ENCODE results near the gene TPRKB.

TPRKB gene

DNA sequence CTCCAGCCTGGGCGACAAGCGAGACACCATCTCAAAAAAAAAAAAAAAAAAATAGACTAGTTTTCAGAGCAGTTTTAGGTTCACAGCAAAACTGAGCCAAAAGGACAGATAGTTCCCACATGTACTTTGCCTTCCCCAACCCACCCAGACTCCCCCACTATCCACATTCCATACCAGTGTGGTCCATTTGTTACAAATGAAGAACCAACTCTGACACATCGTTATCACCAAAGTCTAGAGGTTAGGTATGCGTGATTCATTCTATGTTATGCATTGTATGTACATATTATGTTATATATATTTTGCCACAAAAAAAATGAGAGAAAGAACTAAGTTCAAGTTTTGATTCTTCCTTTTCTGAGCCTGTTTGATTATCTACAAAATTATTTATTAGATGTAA is 39.2 kb upstream of the TPRKB start:
- H3K4me3 ChIP-seq (ENCODE audit: low read depth, low read length) = no peak overlapping the region
- in situ Hi-C loops (cut with HindIII; ENCODE audit: low sequenced_read_pairs) = loop anchor here (10.0 kb wide), 1 partner anchor 68 kb away; no protein-coding TSS in a partner anchor
- no peak for DNase-seq (ENCODE audit: low read depth)
- TF ChIP-seq, protein P1, sequence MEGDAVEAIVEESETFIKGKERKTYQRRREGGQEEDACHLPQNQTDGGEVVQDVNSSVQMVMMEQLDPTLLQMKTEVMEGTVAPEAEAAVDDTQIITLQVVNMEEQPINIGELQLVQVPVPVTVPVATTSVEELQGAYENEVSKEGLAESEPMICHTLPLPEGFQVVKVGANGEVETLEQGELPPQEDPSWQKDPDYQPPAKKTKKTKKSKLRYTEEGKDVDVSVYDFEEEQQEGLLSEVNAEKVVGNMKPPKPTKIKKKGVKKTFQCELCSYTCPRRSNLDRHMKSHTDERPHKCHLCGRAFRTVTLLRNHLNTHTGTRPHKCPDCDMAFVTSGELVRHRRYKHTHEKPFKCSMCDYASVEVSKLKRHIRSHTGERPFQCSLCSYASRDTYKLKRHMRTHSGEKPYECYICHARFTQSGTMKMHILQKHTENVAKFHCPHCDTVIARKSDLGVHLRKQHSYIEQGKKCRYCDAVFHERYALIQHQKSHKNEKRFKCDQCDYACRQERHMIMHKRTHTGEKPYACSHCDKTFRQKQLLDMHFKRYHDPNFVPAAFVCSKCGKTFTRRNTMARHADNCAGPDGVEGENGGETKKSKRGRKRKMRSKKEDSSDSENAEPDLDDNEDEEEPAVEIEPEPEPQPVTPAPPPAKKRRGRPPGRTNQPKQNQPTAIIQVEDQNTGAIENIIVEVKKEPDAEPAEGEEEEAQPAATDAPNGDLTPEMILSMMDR (IDR thresholded peaks at IDR 0.05; ENCODE audit: low read depth, low read length, missing control alignments) = no peak

- in situ Hi-C loops (cut with HindIII; ENCODE audit: low sequenced_read_pairs) = loop anchor here (10.0 kb wide), 1 partner anchor 72 kb away; no protein-coding TSS in a partner anchor
- H3K4me3 ChIP-seq (ENCODE audit: low read depth, low read length) = no peak overlapping the region
- DNase-seq (ENCODE audit: low read depth) = no peak
- TF ChIP-seq, protein P1 (IDR thresholded peaks at IDR 0.05; ENCODE audit: low read depth, low read length, missing control alignments) = no peak
Measured at GRCh38 chr2:73772819-73773218, 35.7 kb upstream of the TPRKB start.

- in situ Hi-C loops (cut with HindIII; ENCODE audit: low sequenced_read_pairs) = loop anchor here (10.0 kb wide), 1 partner anchor 74 kb away; no protein-coding TSS in a partner anchor
- TF ChIP-seq, protein P1 (IDR thresholded peaks at IDR 0.05; ENCODE audit: low read depth, low read length, missing control alignments) = no peak
- no peak overlapping the region for H3K4me3 ChIP-seq (ENCODE audit: low read depth, low read length)
- DNase-seq (ENCODE audit: low read depth) = no peak
Measured at GRCh38 chr2:73770725-73771124, 33.6 kb upstream of the TPRKB start.

GRCh38 chr2:73766994-73767393 is 29.8 kb upstream of the TPRKB start:
- no peak overlapping the region for H3K4me3 ChIP-seq (ENCODE audit: low read depth, low read length)
- TF ChIP-seq, protein P1 (IDR thresholded peaks at IDR 0.05; ENCODE audit: low read depth, low read length, missing control alignments) = no peak
- in situ Hi-C loops (cut with HindIII; ENCODE audit: low sequenced_read_pairs) = no loop called here
- DNase-seq (ENCODE audit: low read depth) = no peak

DNA sequence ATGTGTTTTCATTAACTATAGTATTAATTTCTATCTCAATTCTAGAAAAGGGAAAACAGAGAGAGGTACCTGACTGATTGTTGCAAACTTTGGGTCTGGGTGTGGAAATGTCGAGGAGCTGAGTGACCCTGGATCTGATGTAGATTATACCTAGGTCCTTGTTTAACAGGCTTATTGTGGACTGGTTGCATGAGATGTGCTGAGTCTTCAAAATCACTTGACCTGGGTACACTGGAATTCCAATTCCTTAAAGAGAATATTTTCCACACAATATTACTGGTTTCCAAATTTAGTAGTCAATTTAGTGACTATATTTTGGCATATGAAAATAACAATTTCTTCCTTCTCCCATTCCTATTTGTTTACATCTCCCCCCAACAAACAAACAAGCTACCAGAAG is 29.2 kb upstream of the TPRKB start:
- in situ Hi-C loops (cut with HindIII; ENCODE audit: low sequenced_read_pairs) = no loop called here
- no peak for DNase-seq (ENCODE audit: low read depth)
- H3K4me3 ChIP-seq (ENCODE audit: low read depth, low read length) = no peak overlapping the region
- TF ChIP-seq, protein P1 (IDR thresholded peaks at IDR 0.05; ENCODE audit: low read depth, low read length, missing control alignments) = no peak

DNA sequence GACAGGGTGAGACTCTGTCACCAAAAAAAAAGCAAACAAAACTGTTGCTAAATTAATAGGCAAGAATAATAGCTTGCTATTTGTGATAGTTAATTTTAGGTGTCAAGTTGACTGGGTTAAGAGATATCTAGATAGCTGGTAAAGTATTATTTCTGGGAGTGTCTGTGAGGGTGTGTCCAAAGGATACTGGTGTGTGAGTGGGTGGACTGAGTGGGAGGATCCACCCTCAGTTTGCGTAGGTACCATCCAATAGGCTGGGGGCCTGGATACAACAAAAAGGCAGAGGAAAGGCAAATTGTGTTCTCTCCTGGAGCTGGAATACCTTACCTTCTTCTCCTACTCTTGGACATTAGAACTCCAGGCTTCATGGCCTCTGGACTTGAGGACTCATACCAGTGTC is 27.8 kb upstream of the TPRKB start:
- in situ Hi-C loops (cut with HindIII; ENCODE audit: low sequenced_read_pairs) = no loop called here
- TF ChIP-seq, protein P1 (IDR thresholded peaks at IDR 0.05; ENCODE audit: low read depth, low read length, missing control alignments) = no peak
- DNase-seq (ENCODE audit: low read depth) = no peak
- H3K4me3 ChIP-seq (ENCODE audit: low read depth, low read length) = no peak overlapping the region

DNA sequence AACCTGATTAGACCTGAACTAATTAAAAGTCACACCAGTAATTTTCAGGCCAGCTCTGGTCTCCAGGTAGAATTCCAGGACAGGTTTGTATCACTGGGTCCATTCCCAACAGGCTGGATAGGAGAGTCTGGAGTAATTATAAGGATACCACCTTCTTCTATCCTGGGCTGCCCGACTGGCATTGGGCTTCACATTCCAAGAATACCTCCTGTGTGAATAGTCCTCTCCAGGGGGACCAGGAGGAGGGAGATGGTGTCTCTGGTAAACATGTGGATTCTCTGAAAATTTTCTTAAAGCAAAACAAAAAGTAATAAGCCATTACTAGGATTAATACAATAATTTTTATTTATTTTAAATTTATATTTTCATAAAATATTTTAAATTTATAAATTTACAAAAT is 25.4 kb upstream of the TPRKB start:
- in situ Hi-C loops (cut with HindIII; ENCODE audit: low sequenced_read_pairs) = no loop called here
- H3K4me3 ChIP-seq (ENCODE audit: low read depth, low read length) = no peak overlapping the region
- no peak for DNase-seq (ENCODE audit: low read depth)
- TF ChIP-seq, protein P1 (IDR thresholded peaks at IDR 0.05; ENCODE audit: low read depth, low read length, missing control alignments) = no peak

Measured in astrocyte of the cerebellum (primary cell).